ENCODE measurements around the gene CTAG2.
"Not testable (repeated sequence)": the region's sequence is repeated elsewhere in the genome, so short reads cannot be mapped to it uniquely, and the experiment has no call there.

The CTAG2 gene

DNA sequence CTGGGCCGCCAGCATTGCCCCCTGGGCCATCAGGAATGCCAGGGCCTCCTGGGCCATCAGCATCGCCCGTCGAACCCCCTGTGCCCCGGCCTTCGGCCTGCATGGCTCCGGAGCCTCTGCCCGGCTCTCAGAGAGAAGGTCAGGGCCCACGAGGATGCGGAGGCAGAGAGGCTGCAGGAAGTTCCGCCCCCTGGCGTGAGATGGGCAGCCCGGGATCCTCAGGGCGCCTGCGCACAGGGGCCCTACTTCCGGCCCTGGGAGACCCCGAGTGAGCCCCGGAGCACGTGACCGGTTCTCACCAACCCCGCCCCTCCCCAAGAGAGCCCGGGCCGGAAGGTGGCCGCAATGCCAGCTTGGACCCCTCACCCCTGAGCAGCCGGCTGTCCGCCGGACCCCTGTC, at the start of gene CTAG2:
CTAG2 (minus strand) TSS at position 167 of the 400 bp plus-strand sequence; CDS start at position 103, 64 bp downstream.
- H2AFZ ChIP-seq; H3K9me3 ChIP-seq (ENCODE audit: control insufficient read depth, low read length); H3K27ac ChIP-seq; H3K36me3 ChIP-seq (ENCODE audit: control insufficient read depth, insufficient read depth, low read length); H3K27me3 ChIP-seq (ENCODE audit: control insufficient read depth, insufficient read depth, low read length); H3K4me1 ChIP-seq; H3K4me3 ChIP-seq (ENCODE audit: low read depth, low read length); H3K4me2 ChIP-seq (ENCODE audit: low read length); H3K79me2 ChIP-seq; H3K9ac ChIP-seq: not testable (repeated sequence)

DNA sequence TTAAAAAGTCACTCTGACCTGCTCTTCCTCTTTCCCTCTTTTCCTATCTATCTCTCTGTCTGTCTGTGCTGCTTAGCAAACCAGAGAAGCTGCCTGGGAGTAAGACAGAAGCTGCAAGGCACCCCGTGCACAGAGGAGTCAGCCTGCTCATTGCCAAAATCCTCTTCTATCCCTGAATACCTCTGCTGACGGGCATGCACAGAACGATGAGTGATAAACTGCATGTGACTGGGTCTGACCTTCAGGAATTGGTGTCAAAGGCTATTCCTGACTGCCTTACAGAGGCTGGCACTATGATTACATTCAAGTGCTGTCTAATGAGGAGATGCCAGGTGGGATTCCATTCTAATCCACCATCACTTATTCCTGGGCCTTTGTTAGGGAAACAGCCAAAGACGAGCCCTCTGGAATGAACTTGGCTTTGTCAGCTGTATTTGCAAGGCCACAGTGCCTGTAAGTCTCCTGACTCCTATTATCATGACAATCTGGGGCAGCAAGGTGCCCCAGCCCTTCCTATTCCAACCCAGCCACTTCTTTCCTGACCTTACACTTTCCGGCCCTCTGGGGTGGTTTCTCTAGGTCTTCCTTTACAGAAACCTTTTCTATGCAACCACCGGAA, 45.4 kb upstream of the CTAG2 start:
- Histone ChIP-seq H3K4me3 (ENCODE audit: low read depth, low read length) (no peak overlapping the region), H3K4me2 (ENCODE audit: low read length) (no peak overlapping the region), H3K27ac (no peak overlapping the region), H3K36me3 (ENCODE audit: control insufficient read depth, insufficient read depth, low read length) (no peaks in the 10 kb centered on the region), H3K27me3 (ENCODE audit: control insufficient read depth, insufficient read depth, low read length) (no peaks in the 10 kb centered on the region), H3K79me2 (no peaks in the 10 kb centered on the region), H3K9me3 (ENCODE audit: control insufficient read depth, low read length) (no peaks in the 10 kb centered on the region), H2AFZ (no peak overlapping the region), H3K4me1 (no peaks in the 10 kb centered on the region), H3K9ac (no peak overlapping the region)
- TF ChIP-seq, protein P1, sequence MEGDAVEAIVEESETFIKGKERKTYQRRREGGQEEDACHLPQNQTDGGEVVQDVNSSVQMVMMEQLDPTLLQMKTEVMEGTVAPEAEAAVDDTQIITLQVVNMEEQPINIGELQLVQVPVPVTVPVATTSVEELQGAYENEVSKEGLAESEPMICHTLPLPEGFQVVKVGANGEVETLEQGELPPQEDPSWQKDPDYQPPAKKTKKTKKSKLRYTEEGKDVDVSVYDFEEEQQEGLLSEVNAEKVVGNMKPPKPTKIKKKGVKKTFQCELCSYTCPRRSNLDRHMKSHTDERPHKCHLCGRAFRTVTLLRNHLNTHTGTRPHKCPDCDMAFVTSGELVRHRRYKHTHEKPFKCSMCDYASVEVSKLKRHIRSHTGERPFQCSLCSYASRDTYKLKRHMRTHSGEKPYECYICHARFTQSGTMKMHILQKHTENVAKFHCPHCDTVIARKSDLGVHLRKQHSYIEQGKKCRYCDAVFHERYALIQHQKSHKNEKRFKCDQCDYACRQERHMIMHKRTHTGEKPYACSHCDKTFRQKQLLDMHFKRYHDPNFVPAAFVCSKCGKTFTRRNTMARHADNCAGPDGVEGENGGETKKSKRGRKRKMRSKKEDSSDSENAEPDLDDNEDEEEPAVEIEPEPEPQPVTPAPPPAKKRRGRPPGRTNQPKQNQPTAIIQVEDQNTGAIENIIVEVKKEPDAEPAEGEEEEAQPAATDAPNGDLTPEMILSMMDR (IDR thresholded peaks at IDR 0.05), result no peak

DNA sequence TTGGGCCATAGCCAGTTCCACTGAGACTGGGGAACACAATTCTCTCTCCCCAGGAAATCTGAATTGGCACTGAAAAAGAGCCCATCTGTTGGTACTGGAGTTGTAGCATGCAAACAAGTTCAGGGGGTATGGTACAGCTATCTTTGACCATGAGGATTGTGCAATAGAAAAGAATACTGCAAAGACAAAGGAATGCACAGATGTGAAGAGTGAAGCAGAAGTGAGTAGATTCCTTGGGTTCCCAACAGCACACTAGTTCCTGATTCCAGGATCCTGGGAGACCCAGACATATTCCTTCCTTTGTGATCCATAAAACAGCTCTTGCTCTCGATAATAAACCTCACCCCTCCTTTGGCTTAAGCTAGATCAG, 43.3 kb upstream of the CTAG2 start:
- H3K27me3 ChIP-seq (ENCODE audit: control insufficient read depth, insufficient read depth, low read length), result no peaks in the 10 kb centered on the region
- H3K4me2 ChIP-seq (ENCODE audit: low read length), result no peak overlapping the region
- no peaks in the 10 kb centered on the region for H3K36me3 ChIP-seq (ENCODE audit: control insufficient read depth, insufficient read depth, low read length)
- H3K9ac ChIP-seq, result no peak overlapping the region
- TF ChIP-seq, protein P1 (IDR thresholded peaks at IDR 0.05), result no peak
- H3K4me1 ChIP-seq, result no peaks in the 10 kb centered on the region
- no peak overlapping the region for H3K27ac ChIP-seq
- no peaks in the 10 kb centered on the region for H3K79me2 ChIP-seq
- H3K4me3 ChIP-seq (ENCODE audit: low read depth, low read length), result no peak overlapping the region
- H2AFZ ChIP-seq, result no peak overlapping the region
- H3K9me3 ChIP-seq (ENCODE audit: control insufficient read depth, low read length), result no peaks in the 10 kb centered on the region

DNA sequence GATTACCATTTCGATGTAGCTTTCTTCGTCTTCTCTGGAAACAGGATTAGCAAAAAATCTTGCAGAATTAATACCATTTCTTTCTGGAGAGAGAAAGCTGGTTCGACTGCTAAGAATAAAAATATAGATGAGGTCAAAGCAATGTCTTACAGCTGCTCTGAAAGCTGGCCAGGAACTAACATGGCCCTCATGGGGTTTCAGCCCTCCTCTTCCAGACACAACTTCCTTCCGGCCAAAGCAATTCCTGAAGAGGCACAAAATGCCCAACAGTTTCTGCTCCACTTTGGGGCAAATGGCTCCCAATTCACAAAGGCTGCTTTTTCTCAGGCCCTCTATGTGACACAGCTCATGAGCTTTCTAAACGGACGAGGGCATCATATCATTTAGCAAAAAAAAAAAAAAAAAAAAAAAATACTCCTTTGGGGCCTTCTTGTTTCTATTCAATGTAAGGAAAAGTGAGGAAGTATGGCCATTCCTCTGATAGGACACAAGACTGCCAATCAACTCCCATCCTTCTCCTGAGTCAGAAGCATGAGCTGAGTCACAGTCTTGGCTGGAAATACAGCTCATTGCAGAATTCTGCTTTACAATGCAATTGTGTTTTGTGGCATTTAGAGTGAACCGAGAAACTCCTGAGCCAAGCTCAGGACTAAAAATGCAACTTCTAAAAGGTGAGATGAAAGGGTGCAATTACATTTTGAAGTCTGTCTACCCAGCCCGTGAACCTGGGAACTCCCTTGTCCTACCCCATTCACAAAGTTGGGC, 42.7 kb upstream of the CTAG2 start:
- TF ChIP-seq, protein P1 (IDR thresholded peaks at IDR 0.05), result no peak
- Histone ChIP-seq H3K4me2 (ENCODE audit: low read length) (no peak overlapping the region), H3K79me2 (no peaks in the 10 kb centered on the region), H3K4me1 (no peaks in the 10 kb centered on the region), H3K27ac (no peak overlapping the region), H3K9ac (no peak overlapping the region), H3K4me3 (ENCODE audit: low read depth, low read length) (no peak overlapping the region), H3K27me3 (ENCODE audit: control insufficient read depth, insufficient read depth, low read length) (no peaks in the 10 kb centered on the region), H2AFZ (no peak overlapping the region), H3K9me3 (ENCODE audit: control insufficient read depth, low read length) (no peaks in the 10 kb centered on the region), H3K36me3 (ENCODE audit: control insufficient read depth, insufficient read depth, low read length) (no peaks in the 10 kb centered on the region)

DNA sequence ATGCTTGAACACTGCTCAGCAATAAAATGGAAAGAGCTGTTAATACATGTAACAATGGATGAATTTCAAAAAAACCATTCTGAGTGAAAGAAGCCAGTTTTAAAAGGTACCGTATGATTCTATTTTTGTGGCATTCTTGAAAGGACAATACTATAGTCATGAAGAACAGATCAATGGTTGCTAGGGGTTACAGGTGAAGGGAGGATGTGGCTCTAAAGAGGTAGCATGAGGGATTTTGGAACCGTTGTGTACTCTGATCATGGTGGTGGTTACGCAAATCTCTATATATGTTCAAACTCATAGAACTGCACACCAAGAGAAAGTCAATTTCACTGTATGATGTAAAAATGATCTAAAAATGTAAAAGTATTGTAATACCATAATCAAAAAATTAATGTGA, 40.0 kb upstream of the CTAG2 start:
- Histone ChIP-seq H3K36me3 (ENCODE audit: control insufficient read depth, insufficient read depth, low read length) (no peaks in the 10 kb centered on the region), H3K27me3 (ENCODE audit: control insufficient read depth, insufficient read depth, low read length) (no peaks in the 10 kb centered on the region), H3K9me3 (ENCODE audit: control insufficient read depth, low read length) (no peaks in the 10 kb centered on the region), H3K79me2 (no peaks in the 10 kb centered on the region), H3K4me1 (no peaks in the 10 kb centered on the region), H3K4me2 (ENCODE audit: low read length) (no peak overlapping the region), H3K27ac (no peak overlapping the region), H3K9ac (no peak overlapping the region), H3K4me3 (ENCODE audit: low read depth, low read length) (no peak overlapping the region), H2AFZ (no peak overlapping the region)
- TF ChIP-seq, protein P1 (IDR thresholded peaks at IDR 0.05), result no peak

DNA sequence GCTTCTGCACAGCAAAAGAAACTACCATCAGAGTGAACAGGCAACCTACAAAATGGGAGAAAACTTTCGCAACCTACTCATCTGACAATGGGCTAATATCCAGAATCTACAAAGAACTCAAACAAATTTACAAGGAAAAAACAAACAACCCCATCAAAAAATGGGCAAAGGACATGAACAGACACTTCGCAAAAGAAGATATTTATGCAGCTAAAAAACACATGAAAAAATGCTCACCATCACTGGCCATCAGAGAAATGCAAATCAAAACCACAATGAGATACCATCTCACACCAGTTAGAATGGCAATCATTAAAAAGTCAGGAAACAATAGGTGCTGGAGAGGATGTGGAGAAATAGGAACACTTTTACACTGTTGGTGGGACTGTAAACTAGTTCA, 37.1 kb upstream of the CTAG2 start:
- not testable (repeated sequence) for H3K4me1 ChIP-seq; H3K36me3 ChIP-seq (ENCODE audit: control insufficient read depth, insufficient read depth, low read length); H3K79me2 ChIP-seq; H3K27me3 ChIP-seq (ENCODE audit: control insufficient read depth, insufficient read depth, low read length); H2AFZ ChIP-seq; H3K4me2 ChIP-seq (ENCODE audit: low read length); H3K4me3 ChIP-seq (ENCODE audit: low read depth, low read length); H3K27ac ChIP-seq; H3K9me3 ChIP-seq (ENCODE audit: control insufficient read depth, low read length); H3K9ac ChIP-seq

DNA sequence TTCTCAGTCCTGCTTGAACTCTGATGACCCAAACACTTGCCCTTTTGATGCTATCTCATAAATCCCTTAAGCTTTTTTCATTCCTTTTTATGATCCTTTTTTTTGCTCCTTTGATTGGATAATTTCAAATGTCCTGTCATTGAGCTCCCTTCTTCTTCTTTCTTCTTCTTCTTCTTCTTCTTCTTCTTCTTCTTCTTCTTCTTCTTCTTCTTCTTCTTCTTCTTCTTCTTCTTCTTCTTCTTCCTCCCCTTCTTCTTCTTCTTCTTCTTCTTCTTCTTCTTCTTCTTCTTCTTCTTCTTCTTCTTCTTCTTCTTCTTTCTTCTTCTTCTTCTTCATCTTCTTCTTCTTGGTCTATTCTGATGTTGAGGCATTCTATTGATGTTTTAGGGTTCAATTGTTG, 18.7 kb upstream of the CTAG2 start:
- H3K27ac ChIP-seq; H3K27me3 ChIP-seq (ENCODE audit: control insufficient read depth, insufficient read depth, low read length); H3K79me2 ChIP-seq; H3K9me3 ChIP-seq (ENCODE audit: control insufficient read depth, low read length); H2AFZ ChIP-seq; H3K4me2 ChIP-seq (ENCODE audit: low read length); H3K9ac ChIP-seq; H3K36me3 ChIP-seq (ENCODE audit: control insufficient read depth, insufficient read depth, low read length); H3K4me1 ChIP-seq; H3K4me3 ChIP-seq (ENCODE audit: low read depth, low read length): not testable (repeated sequence)

DNA sequence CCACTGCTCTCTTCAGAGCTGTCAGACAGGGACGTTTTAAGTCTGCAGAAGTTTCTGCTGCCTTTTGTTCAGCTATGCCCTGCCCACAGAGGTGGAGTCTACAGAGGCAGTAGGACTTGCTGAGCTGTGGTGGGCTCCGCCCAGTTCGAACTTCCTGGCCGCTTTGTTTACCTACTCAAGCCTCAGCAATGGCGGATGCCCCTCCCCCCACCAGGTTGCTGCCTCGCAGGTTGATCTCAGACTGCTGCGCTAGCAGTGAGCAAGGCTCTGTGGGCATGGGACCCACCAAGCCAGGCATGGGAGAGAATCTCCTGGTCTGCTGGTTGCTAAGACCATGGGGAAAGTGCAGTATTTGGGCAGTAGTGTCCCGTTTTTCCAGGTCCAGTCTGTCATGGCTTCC, 17.5 kb upstream of the CTAG2 start:
- H3K27ac ChIP-seq; H3K9ac ChIP-seq; H2AFZ ChIP-seq; H3K4me3 ChIP-seq (ENCODE audit: low read depth, low read length); H3K79me2 ChIP-seq; H3K4me2 ChIP-seq (ENCODE audit: low read length); H3K4me1 ChIP-seq; H3K9me3 ChIP-seq (ENCODE audit: control insufficient read depth, low read length); H3K27me3 ChIP-seq (ENCODE audit: control insufficient read depth, insufficient read depth, low read length); H3K36me3 ChIP-seq (ENCODE audit: control insufficient read depth, insufficient read depth, low read length): not testable (repeated sequence)
